Muscle of leg (tissue), 11 donors: ENCODE results near the gene PLCB1. TPM values are rescaled to one million over a fixed set of nuclear protein-coding genes. Genes with fewer than 3 reads are reported as not detected.
A peak's percentile ranks its signal among the peaks of the same experiment; 100 is the strongest.

Source experiments
- DNase-seq: peaks from one replicate; pipeline ENCODE4 v3.0.0; 2013
- H3K27ac ChIP-seq: one replicate; pipeline ENCODE4 v1.5.1; 2013; ENCODE audit warnings: mild to moderate bottlenecking, low read length, control low read depth
- H3K27me3 ChIP-seq: one replicate; pipeline ENCODE4 v1.6.1; 2013; ENCODE audit warnings: low read length; ENCODE audit not compliant: control insufficient read depth, insufficient read depth
- H3K36me3 ChIP-seq: one replicate; pipeline ENCODE4 v1.6.1; 2013; ENCODE audit warnings: low read length; ENCODE audit not compliant: control insufficient read depth, insufficient read depth
- H3K4me1 ChIP-seq: one replicate; pipeline ENCODE4 v1.6.1; 2013; ENCODE audit warnings: low read length; ENCODE audit not compliant: control insufficient read depth, insufficient read depth
- H3K4me3 ChIP-seq: one replicate; pipeline ENCODE4 v1.5.1; 2013; ENCODE audit warnings: low read length, control low read depth
- H3K9me3 ChIP-seq: replicated peaks from 2 replicates; pipeline ENCODE4 v1.6.1; 2013; ENCODE audit warnings: low read depth, low read length; ENCODE audit not compliant: control insufficient read depth
- WGBS: methylation state at CpG from one replicate; pipeline ENCODE4 v1.1.5; 2013; ENCODE audit warnings: missing lambda C conversion rate; ENCODE audit not compliant: insufficient coverage; 5-methylcytosine and 5-hydroxymethylcytosine counted together
- polyA plus RNA-seq, 8 donors: library from polyadenylated mRNA; unstranded; fragments of 120-200 nt; gene quantifications; one replicate each; pipeline versions ENCODE4 v1.2.1 to v1.2.3, GENCODE V29; 2013; ENCODE audit warnings: inconsistent platforms in 1 of 8, low replicate concordance in 1 of 8; ENCODE audit not compliant: insufficient read length in 8 of 8, insufficient read depth in 1 of 8
- total RNA-seq: library from RNA; stranded (reverse); fragments of 120-200 nt; gene quantifications from one replicate; pipeline ENCODE4 v1.2.4, GENCODE V29; 2013

Gene PLCB1
- total and polyA plus RNA-seq, 9 donors = 6.8 to 14.3 (median 9.0) TPM

DNA sequence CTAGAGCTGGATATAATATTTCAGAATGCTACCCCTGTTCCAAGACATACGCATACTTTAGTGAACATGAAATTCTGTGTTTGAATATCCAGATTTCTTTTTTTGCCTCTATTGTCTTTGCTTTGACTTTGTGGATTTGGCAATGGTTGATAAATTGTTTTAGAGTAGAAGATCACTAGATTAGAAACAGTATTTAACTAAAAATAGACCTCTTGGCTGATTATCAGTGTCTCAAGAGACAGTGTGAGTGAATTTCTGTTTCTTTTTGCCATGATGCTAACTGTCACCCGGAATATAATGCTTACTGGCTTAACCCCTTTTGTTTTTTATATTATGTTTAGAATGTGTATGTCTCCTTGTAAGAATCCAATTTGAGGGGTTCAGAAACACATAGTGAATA, 102.5 kb downstream of the PLCB1 start:
- Histone ChIP-seq H3K4me3 (no peak overlapping the region), H3K27ac (no peak overlapping the region), H3K36me3 (no peaks in the 10 kb centered on the region), H3K4me1 (no peaks in the 10 kb centered on the region), H3K9me3 (no peaks in the 10 kb centered on the region), H3K27me3 (no peaks in the 10 kb centered on the region)
- DNase-seq = peak; percentile 72
- WGBS = no CpG with 5 or more reads among the region's 2 CpGs

DNA sequence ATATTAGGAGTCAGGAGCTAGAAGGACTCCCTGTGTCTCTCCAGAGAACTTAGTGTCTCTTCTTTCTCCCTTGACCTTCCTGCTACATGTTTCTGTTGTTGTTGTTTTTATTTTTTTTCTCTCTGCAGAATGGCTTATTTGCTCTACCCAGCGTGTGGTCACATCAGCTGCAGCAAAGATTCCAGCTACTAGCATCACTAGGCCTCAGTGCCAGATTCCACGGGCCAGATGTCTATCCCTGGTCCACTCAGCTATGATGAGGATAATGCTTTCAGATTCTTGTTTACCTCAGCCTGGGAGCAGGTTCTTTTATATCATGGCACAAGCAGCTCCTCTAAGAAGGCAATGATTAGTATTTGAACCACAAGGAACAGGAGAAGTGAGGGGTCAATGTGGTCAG, 110.0 kb downstream of the PLCB1 start:
- no peaks in the 10 kb centered on the region for H3K36me3 ChIP-seq
- H3K4me1 ChIP-seq = no peaks in the 10 kb centered on the region
- H3K4me3 ChIP-seq = no peak overlapping the region
- no peaks in the 10 kb centered on the region for H3K27me3 ChIP-seq
- no peak overlapping the region for H3K27ac ChIP-seq
- no CpG with 5 or more reads among the region's 2 CpGs for WGBS
- no peaks in the 10 kb centered on the region for H3K9me3 ChIP-seq
- peak; percentile 17 for DNase-seq

DNA sequence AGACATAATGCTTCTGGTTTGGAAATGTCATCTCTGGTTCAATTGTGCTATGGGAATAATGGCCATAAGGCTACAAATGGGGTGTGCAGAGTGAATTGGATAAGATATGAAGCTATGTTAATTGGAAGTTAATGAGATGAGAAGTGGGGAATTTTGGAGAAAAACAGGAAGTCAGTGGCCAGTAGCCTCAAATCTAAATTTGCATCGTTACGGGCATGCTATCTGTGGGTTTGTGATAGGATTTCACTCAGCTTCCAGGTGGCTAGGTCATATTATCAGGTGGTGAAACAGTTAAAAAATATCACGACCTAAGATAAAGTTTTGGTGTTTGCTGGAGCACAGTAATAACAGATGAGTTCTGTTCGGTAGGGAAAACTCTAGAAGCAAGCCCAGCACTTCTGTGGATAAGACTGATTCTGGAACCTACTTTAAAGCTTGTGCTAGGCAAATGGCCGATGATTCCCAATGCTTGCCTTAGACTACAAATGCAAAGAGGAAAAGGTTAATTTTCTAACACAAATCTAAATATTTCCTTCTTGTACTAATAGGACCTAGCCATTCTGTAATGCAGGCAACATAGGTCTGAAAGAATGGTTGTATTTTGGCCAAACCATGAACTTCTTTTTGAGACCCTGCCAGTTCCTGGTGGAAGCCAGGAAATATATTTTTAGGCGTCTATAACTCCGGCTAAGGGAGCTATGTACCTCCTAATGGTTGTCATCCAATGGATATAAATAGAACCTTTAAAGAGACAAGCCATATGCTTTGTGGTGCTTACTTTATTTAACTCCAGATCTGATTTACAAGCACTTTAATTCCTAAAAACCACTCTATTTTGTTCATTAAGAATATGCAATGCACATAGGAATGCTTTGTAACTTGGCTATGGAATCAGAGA, 111.0 kb downstream of the PLCB1 start:
- peak overlapping the region; percentile 8 for H3K27ac ChIP-seq
- no peak overlapping the region for H3K4me3 ChIP-seq

DNA sequence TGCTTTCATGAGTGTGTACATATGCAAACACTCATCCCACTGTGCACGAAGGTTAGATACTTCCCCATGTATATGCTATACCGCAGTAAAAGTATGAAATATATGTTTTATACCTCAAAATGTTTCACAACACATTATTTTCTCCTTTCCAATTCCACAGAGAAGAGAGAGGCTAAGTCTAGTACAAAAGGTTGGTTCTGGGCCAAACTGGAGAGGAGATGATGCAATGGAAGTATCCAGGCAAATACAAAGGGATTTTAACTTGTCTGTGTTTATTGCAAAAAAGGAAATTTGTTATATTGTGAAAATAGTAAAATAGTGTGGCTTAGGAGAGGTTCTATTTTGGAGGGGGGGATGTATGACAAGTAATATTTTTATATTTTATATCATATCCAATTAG, 112.6 kb downstream of the PLCB1 start:
- no peaks in the 10 kb centered on the region for H3K27me3 ChIP-seq
- H3K4me1 ChIP-seq = no peaks in the 10 kb centered on the region
- DNase-seq = peak; percentile 96
- no peaks in the 10 kb centered on the region for H3K9me3 ChIP-seq
- no peaks in the 10 kb centered on the region for H3K36me3 ChIP-seq
- no CpG with 5 or more reads among the region's 2 CpGs for WGBS
- H3K4me3 ChIP-seq = no peak overlapping the region
- peak overlapping the region; percentile 78 for H3K27ac ChIP-seq

More for the DNA sequence above, 111.0 kb downstream of the PLCB1 start:
- H3K36me3 ChIP-seq = no peaks in the 10 kb centered on the region
- peak; percentile 78 for DNase-seq
- no peaks in the 10 kb centered on the region for H3K27me3 ChIP-seq
- no peaks in the 10 kb centered on the region for H3K4me1 ChIP-seq
- no peaks in the 10 kb centered on the region for H3K9me3 ChIP-seq
- 74% methylated on average over 3 of the region's 7 CpGs for WGBS

DNA sequence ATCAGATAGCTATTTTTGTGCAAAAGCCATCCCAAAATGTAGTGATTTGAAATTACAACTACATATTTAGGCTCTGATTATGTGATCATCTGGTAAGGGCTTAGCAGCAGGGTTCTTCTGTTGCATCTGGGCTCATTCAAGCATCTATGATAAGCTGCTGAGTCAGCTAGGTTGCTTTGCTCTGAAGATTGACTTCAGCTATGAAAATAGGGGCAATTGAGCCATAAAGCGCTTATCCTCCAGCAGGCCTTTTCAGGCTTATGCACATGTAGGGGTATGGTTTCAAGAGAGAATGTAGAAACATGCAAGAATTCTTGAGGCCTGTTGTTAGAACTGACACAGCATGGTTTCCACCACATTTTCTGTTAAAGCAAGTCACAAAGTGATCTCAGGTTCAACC, 114.1 kb downstream of the PLCB1 start:
- no peak for DNase-seq

DNA sequence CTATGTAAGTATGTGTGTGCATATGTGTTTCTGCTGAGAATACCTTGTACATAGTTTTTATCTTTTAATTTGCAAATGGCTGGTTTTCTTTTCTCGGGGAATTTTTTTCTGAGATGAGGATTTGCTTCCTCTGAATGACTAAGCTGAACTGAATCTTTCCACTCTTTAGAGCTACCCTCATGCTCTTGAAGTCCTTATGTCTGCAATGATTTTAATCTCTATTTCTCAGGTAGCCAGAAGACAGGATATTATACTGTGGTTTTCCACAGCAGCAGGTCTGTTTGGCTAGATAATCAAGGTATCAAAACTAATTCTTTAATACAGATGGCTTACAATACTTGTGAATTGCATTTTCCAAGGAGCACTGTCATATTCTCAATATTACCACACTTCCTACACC, 114.7 kb downstream of the PLCB1 start:
- no CpG with 5 or more reads among the region's 1 CpG for WGBS
- Histone ChIP-seq H3K4me3 (no peak overlapping the region), H3K4me1 (no peaks in the 10 kb centered on the region), H3K27me3 (no peaks in the 10 kb centered on the region), H3K9me3 (no peaks in the 10 kb centered on the region), H3K27ac (no peak overlapping the region), H3K36me3 (no peaks in the 10 kb centered on the region)
- DNase-seq = no peak

More for the DNA sequence above, 114.1 kb downstream of the PLCB1 start:
- Histone ChIP-seq H3K9me3 (no peaks in the 10 kb centered on the region), H3K36me3 (no peaks in the 10 kb centered on the region), H3K27ac (no peak overlapping the region), H3K27me3 (no peaks in the 10 kb centered on the region), H3K4me1 (no peaks in the 10 kb centered on the region), H3K4me3 (no peak overlapping the region)
- WGBS = 100% methylated on average over 1 of the region's 1 CpG

DNA sequence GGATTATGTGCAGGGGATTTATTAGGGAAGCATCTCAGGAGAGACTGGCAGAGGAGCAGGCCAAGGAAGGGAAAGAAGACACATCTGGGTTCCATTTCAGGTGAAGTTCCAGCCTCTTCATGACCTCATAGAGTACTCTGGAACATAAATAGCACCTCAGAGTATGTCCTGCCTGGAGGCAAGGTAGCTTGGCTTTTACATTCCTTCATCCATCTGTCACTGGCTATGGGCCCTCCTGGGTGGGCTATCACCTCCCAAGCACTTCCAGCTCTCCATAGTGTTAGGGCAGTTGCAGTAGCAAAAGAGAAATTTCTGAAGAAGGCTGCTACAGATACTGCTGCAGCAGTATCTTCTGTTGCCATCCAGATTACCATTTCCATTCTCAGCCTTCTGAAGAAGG, 116.0 kb downstream of the PLCB1 start:
- Histone ChIP-seq H3K27me3 (no peaks in the 10 kb centered on the region), H3K9me3 (no peaks in the 10 kb centered on the region), H3K36me3 (no peaks in the 10 kb centered on the region)

DNA sequence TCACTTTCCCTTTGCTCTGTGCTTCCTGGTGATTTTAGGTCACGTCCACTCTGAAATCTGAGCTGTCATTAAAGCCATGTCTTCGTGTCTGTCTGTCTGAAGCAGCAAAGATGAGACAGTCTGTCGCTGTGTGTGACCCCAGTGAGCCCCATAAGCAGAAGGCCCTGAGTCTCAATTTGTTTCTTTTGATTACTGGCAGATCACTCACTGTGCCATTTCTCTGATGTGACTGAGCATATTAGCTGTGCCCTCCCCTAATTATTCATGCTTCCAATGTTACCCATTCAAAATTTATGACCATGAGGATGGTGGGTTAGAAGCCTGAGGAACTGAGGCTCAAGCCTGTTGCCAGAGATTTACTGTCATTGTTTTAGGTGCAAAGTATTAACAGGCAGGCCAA, 117.6 kb downstream of the PLCB1 start:
- no peak for DNase-seq
- Histone ChIP-seq H3K27ac (no peak overlapping the region), H3K9me3 (no peaks in the 10 kb centered on the region), H3K36me3 (no peaks in the 10 kb centered on the region), H3K4me3 (no peak overlapping the region), H3K27me3 (no peaks in the 10 kb centered on the region), H3K4me1 (no peaks in the 10 kb centered on the region)
- WGBS = 62% methylated on average over 3 of the region's 3 CpGs

More for the DNA sequence above, 116.0 kb downstream of the PLCB1 start:
- no peak overlapping the region for H3K27ac ChIP-seq
- no peaks in the 10 kb centered on the region for H3K4me1 ChIP-seq
- H3K4me3 ChIP-seq = no peak overlapping the region
- DNase-seq = no peak

DNA sequence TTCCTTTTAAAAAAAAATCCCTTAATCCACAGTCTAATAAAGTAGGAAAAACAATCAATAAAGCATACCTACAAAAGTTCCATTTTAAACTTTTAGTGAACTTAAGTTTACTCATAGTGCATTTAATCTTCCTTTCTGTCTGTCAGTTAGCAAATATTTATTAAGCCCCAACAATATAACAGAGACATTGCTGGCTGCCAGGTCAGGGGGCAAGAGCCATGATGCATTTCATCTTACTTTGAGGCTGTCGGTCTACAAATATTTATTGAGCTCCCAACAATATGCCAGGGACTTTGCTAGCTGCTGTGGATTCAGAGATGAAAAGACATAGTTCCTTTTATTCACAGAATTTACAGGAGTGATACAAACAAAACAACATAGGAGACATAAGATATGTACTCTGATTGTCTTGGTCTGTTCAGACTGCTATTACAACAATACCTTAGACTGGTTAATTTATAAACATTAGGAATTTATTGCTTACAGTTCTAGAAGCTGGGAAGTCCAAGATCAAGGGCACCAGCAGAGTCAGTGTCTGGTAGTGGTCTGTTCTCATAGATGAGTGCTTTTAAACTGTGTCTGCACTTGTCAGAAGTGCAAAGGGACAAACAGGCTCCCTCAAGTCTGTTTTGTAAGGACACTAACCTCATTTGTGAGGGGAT, 118.6 kb downstream of the PLCB1 start:
- H3K27ac ChIP-seq = no peak overlapping the region
- H3K36me3 ChIP-seq = no peaks in the 10 kb centered on the region
- no peaks in the 10 kb centered on the region for H3K27me3 ChIP-seq
- no peaks in the 10 kb centered on the region for H3K9me3 ChIP-seq
- H3K4me3 ChIP-seq = no peak overlapping the region
- whole genome bisulfite sequencing = no CpG with 5 or more reads among the region's 1 CpG
- no peaks in the 10 kb centered on the region for H3K4me1 ChIP-seq
- DNase-seq = no peak

DNA sequence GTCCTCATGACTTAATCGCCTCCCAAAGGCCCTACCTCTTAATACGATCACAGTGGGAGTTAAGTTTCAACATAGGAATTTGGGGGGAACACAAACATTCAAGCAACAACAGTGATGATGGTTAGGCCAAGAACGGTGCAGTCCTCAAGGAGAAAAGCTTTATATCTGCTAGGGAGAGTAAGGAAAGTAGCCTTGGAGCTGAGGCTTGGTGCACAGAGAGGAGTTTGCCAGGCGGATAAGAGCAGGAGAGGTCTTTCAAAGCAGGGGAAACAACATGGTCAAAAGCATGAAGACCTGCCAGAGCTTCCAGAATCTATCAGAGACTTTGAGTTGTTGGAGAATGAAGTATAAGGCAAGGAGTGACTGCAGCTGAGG, 119.1 kb downstream of the PLCB1 start:
- DNase-seq = no peak
- 83% methylated on average over 2 of the region's 4 CpGs for WGBS

More for the DNA sequence above, 119.1 kb downstream of the PLCB1 start:
- Histone ChIP-seq H3K27me3 (no peaks in the 10 kb centered on the region), H3K36me3 (no peaks in the 10 kb centered on the region), H3K9me3 (no peaks in the 10 kb centered on the region), H3K4me1 (no peaks in the 10 kb centered on the region), H3K27ac (no peak overlapping the region), H3K4me3 (no peak overlapping the region)
